Stimulated activated CD8-positive, alpha-beta memory T cell treated with anti-CD3 and anti-CD28 coated beads, Interleukin-12 subunit alpha, Interleukin-12 subunit beta, amount 100 ng/mL, for 1 hour (primary cell): ENCODE measurements around the gene ROGDI.
"Not testable (repeated sequence)": the region's sequence is repeated elsewhere in the genome, so short reads cannot be mapped to it uniquely, and the experiment has no call there.

Experiments used
- DNase-seq: peaks from one replicate; pipeline ENCODE4 v3.0.0-alpha.2; 2020; ENCODE audit warnings: low read depth

Gene ROGDI

DNA sequence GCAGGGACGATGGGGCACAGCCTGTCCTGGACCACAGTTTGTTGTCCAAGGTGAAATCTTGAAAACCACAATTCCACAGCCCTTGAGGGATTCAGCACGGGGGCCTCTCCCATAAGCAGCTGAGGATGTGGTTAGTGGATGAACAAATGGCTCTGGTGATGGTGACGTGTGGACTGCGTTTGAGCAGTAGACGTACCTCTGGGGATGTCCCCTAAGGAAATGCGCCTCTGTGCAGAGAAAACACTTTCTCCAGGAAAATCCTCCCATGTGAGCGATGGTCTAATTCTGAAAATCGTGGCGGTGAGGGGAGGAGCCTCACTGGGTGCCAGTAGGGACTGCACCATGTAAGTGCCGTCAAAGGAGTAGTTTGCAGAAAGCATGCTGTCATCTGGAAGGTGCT, 11.6 kb downstream of the ROGDI start:
- DNase-seq: no peak

DNA sequence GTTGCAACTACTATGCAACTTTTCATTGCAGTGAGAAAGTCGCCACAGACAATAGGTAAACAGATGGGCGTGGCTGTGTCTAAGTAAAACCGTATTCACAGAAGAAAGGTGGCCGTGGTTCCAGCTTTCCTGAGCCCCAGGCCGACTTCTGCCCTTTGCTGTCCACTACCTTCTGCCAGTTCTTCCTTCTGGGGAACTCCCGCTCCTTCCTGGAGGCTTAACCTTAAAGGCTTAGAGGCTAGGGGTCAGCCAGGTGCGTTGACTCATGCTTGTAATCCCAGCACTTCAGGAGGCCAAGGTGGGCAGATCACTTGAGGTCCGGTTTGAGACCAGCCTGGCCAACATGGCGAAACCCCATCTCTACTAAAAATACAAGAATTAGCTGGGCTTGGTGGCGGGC, 12.2 kb downstream of the ROGDI start:
- no peak for DNase-seq

DNA sequence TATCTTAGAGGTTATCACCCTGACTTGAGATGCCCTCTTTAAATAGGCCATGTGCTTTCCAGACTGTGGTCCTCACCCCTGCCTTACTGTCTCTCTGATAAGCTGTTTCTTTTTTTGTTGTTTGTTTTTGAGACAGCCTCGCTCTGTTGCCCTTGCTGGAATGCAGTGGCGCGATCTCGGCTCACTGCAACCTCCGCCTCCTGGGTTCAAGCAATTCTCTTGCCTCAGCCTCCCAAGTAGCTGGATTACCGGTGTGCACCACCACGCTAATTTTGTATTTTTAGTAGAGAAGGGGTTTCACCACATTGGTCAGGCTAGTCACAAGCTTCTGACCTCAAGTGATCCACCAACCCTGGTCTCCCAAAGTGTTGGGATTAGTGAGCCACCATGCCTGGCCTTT, 13.5 kb downstream of the ROGDI start:
- no peak for DNase-seq

DNA sequence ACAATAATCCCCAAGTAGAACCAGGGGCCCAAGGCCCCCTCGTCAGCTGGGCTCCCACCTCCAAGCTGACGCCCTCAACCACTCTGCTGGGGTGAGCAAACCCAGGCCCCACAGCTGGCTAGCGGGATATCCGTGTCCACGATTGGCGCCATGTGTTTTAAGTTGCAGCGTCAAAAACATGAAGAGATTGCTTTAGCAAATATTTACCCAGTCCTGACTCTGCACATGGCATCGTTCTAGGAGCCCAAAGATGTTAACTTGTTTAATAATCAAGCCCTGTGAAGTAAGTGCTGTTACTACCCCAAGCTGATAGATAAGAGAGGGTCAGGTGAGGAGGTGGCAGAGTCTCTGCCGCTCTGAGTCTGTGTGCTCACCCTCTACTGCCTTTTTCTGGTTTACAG, 13.9 kb downstream of the ROGDI start:
- no peak for DNase-seq

DNA sequence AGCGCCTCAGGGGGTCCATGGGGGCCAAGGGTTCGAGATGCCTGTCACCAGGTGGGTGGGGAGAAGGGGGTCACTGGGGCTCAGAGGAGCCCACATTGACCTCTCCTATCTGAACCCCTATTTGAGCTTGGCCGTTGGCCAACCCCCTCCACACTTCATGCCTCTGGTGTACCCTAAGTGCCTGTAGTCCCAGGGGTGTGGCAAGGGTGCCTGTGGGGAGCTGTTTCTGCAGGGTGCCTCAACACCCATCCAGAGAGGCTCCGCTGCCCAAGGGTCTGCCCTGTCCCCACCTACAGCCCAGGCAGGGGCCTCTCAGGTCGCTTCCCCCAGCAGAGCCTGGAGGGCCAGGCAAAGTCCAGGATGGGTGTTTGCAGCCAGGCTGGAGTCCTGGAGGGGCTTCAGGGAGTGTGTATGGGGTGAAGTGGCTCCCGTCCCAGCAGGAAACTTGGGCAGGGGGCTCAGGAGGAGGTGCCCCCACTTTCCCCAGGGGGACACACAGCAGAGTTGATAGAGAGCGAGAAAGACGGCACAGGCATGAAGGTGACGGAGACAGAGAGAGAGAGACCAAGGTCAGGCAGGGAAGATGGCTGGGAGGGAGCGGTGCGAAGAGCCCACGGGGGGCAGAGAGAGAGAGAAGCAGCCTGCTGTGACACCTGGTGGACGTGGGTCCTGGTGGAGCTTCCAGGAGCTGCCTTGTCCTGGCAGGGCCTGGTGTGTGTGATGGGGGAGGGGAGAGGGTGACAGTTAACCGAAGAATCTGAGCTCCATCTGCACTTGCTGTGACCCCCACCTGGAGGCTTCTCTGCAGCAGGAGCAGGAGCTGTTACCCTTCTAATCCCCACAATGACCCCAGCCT, 14.6 kb downstream of the ROGDI start, which contains the start of gene SEPTIN12:
TSS of gene SEPTIN12 (minus strand) at position 719 of the 856 bp plus-strand sequence. CDS start at position 19, 700 bp downstream.
- DNase-seq: no peak

DNA sequence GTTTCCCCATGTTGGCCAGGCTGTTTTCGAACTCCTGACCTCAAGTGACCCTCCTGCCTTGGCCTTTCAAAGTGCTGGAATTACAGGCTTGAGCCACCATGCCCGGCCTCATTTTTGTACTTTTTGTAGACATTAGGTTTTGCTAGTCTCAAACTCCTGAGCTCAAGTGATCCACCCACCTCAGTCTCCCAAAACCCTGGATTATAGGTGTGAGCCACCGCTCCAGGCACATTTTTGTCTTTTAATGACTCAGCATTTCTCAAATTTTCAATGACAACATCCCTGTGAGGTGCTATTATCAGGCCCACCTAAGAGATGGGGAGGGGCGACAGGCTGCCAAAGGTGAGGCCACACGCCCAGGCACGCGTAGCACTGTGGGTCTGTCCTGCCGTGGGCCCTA, 15.4 kb downstream of the ROGDI start:
- no peak for DNase-seq

DNA sequence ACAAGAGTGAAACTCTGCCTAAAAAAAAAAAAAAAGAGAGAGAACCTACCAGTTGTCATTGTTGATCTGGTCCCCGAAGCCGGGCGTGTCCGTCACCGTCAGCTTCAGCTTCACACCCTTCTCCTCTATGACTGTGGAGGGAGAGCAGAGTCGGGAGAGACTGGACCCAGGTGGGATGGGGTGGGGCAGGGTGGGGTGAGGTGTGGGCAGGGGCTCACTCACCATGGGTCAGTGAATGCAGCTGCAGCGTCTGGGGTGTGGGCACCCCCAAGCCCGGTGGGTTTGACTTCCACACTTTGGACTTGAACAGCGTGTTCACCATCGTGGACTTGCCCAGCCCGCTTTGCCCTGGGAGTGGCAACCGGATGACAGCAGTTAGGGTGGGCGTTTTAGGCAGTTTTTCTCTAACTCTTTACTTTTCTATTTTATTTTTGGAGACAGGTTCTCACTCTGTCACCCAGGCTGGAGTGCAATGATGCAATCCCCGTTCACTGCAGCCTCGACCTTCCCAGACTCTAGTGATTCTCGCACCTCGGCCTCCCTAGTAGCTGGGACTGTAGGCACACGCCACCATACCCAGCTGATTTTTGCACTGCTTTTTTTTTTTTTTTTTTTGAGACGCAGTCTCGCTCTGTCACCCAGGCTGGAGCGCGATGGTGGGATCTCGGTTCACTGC, 16.5 kb downstream of the ROGDI start:
- DNase-seq: no peak

DNA sequence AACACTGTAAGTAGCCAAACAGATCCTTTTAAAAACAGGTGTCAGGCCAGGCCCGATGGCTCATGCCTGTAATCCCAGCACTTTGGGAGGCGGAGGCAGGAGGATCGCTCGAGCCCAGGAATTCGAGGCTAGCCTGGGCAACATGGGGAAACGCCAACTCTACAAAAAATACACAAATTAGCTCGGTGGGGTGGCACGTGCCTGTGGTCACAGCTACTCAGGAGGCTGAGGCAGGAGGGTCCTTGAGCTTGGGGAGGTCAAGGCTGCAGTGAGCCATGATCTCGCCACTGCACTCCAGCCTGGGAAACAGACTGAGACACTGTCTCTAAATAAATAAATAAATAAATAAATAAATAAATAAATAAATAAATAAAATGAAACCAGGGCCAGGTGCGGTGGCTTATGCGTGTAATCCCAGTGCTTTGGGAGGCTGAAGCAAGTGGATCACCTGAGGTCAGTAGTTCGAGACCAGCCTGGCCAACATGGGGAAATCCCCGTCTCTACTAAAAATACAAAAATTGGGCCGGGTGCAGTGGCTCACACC, 17.9 kb downstream of the ROGDI start:
- not testable (repeated sequence) for DNase-seq

DNA sequence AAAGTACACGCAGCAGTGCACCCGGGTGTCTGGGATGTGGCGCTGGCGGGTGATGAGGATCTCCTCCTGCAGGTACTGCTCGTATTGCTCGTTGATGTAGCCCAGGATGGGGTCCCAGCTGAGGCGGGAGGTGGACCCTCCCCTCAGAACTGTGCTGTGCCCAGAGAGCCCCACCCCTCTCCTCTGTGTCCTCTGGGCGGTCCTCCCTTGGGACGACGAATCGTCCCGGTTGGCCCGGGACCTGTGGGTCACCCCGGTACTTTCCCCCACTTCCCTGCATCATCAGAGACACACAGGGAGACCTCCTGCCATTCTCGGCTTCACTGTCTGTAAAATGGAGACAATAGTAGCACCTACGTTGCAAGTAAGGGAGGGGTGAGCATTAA, 18.5 kb downstream of the ROGDI start:
- DNase-seq: no peak

DNA sequence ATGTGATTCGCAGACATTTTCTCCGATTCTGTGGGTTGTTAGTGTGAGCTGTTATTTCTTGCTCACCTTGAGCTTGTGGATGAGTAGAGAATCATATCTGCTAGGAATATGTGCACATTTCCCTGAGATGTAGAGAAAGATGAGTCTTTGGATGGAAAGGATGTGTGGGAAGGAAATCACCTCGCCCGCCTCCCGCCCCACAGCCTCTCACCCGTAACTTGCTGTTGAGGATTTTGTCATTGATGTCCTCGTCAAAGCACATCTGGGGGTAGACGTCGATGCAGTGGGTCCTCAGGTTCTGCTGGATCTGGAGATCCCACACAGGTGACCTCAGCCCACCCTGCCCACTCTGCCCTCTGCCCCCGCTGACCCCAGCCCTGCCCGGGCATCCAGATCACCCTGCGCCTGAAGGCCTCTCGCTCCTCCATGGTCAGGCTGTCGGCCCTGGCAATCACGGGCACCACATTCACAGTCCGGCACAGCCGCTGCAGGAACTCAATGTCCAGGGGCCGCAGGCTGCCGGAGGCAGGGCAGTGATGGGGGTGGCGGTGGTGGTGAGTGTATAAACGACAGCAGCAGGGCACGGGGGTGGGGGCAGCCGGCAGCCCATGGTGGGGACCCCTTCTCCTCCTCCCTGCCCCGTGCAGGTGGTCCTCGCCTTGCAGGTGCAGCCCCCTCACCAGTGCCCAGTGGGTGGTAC, 19.0 kb downstream of the ROGDI start:
- no peak for DNase-seq

DNA sequence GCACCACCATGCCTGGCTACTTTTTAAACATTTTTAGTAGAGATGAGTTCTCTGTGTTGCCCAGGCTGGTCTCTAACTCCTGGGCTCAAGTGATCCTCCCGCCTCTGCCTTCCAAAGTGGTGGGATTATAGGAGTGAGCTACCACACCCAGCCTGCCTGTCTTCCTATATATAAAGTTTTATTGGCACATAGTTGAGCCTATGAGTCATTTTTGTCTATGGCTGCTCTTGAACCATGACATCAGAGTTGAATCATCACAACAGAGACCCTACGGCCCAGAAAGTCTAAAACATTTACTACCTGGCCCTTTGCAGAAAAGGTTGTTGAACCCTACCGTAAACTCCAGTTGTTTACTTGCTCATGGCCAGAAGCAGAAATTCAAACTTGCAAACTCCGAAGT, 22.2 kb downstream of the ROGDI start:
- no peak for DNase-seq

DNA sequence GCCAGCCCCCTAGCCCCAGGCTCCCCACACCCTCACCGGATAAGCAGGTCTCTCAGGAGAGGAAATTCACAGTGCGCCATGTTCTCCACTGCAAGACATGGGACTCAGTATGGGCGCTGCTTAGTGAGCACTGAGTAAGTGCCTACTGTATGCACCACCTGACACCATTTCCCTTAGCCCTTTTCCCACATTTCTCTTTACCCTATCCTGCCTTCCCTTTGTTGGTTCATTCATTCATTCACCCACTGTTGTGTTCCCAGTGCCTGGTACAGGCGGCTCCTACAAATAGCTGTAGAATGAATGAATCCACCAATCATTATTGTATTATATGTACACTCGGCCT, 24.4 kb downstream of the ROGDI start:
- no peak for DNase-seq

DNA sequence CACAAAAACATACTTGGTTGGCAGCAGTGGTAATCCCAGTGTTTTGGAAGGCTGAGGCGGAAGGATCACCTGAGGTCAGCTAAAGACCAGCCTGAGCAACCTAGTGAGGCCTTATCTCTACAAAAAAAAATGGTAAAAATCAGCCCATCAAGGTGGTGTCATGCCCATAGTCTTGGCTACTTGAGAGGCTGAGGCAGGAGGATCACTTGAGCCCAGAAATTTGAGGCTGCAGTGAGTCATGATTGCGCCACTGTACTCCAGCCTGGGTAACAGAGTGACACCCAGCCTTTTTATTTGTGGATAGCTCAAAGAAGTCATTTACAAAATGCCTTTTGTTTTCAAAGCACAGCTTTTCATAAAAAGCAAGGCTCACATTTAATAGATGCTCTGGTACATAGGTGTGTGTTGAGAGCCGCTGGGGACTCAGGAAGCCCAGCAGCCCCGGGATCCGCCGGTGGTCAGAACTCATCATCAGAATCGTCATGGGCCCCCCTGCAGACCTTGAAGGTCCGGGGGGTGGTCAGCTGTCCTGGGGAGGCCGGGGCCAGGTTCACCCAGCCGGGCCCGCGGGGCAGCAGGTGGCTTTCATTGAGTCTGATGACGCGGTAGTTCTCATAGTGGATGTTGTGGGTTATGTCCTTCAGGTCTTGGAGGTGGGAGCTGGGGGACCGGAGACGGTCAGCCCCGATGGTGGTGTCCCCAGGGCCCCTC, 24.9 kb downstream of the ROGDI start:
- DNase-seq: no peak

DNA sequence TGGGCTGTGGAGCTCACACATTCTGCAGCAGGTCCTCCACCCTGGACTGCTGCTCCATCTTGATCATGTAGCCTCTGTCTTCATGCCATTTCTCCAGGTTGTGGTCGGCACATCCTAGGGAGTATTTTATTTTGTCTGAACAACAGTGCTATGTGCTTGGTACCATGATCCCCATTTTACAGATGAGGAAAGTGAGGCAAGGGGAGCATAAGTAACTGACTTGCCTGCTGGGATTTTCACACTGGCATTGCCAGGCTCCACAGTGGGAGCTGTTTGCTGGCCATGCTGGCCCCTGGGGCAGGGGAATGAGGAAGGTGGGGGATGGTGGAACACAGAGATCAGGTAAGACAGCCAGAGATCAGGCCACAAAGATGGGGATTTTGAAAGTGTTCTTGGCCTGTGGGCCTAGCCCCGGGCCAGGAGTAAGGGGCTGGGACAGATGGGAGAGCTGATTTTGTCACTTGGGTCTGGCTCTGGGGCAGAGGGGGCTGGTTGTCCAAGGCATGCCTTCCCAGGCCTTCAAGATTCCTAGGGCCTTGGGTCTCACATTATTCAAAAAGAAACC, 26.2 kb downstream of the ROGDI start:
- no peak for DNase-seq

DNA sequence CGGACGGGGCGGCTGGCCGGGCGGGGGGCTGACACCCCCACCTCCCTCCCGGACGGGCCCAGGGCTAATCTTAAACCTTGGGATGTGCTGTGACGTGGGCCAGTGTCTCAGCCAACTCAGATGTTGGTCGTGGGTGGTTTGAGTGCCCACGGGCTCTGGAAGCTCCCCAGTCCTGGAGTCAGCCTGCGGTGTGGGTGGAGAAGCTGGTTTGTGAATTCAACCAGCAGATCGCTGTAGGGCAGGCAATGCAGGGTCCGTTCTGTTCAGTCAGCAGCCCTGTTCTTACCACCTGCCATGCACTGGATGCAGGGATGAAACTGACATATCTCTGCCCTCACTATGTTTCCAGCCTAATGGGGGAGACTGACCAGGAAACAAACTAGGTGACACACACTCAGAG, 27.4 kb downstream of the ROGDI start:
- no peak for DNase-seq

DNA sequence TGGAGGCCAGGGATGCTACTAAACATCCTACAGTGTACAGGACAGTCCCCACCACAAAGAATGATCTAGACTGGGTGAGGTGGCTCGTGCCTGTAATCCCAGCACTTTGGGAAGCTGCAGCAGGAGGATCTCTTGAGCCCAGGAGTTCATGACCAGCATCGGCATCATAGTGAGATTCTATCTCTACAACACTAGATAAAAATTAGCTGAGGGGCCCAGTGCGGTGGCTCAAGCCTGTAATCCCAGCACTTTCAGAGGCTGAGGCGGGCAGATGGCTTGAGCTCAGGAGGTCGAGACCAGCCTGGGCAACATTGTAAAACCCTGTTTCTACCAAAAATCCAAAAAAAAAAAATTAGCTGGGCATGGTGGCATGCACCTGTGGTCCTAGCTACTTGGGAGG, 30.1 kb downstream of the ROGDI start:
- DNase-seq: no peak

DNA sequence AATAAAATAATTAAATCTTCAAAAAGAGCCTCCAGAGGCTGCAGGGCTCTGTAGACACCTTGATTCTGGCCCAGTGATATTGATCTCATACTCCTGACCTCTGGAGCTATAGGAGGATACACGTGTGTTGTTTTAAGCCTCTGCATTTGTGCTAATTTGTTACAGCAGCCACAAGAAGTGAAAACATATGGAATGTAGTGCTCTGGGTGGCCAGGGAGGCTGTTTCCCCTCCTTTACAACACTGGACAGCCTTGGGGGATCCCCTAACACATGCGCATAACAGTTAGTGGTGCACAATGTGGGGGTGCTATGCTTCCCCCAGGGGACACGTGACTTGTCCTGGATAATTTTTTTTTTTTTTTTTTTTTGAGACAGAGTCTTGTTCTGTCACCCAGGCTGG, 30.8 kb downstream of the ROGDI start:
- DNase-seq: no peak

DNA sequence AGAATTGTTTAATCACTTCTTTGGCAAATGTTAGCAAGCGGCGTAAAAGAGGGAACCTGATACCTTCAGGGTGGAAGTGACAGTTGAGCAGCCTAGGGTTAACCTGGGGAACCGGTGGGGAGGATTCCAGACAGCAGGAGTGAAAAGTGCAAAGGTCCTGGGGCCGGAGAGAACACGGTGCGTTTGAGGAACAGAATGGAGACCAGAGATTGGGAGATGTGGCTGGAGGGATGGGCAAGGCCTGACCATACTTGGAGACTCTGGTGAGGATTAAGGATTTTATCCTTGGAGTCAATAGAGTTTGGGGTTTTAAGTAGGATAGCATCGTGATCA, 33.2 kb downstream of the ROGDI start:
- DNase-seq: no peak

DNA sequence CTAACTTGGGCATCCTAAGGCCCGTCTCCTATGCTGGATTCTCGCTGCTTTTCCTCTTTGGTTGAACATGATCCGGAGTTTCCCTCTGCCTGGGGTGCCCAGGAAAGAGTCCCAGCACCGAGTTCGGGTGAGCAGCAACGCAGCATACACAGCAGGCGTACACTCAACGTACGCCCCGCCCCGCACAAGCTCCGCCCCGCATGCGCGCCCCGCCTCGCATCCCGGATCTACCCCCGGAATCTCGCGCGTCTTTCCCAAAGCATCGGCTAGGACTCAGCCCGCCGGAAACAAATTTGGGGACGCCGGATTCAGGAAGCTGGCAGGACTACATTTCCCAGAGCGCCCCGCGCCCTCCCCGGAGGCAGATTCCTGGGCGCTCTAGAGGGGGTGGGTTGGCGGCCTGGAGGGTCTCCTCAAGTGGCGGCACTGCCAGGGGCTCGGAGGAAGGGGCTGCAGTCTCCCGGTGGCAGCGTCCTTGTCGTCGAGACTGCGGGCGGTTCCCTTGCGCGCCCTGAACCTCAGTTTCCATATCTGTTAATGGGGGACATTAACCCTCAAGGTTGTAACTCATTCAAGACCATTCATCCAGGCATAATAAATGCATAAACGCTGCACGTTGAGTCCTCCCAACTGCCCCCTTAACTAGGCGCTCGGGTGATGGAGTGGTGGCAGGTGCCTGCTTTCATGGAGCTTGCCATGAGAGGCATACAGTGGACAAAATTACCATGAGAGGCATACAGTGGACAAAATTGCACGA, 33.7 kb downstream of the ROGDI start:
- DNase-seq: peak; percentile 73

DNA sequence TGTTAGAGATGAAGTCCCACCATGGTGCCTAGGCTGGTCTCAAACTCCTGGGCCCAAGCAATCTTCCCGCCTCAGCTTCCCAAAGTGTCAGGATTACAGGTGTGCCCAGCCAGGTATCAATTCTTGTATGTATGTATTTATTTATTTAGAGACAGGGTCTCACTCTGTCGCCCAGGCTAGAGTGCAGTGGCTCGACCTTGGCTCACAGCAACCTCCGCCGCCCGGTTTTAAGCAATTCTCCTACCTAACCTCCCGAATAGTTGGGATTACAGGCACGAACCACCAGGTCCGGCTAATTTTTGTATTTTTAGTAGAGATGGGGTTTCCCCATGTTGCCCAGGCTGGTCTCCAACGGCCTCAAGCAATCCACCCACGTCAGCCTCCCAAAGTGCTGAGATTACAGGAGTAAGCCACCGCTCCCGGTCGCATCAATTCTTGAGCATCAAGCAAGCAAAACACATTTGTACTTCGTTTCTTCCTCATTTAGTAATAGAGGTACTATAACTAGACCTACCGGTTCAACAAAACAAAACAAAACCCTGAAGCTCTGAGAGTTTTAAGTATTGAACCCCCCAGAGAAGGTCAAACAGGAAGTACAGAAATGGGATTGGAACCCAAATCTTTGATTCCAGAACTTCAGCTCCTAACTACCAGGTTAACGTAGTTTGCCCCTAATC, 34.4 kb downstream of the ROGDI start:
- DNase-seq: no peak
